HepG2 (cell line): ENCODE results near the gene TNK1. TPM values are rescaled to one million over a fixed set of nuclear protein-coding genes. Genes with fewer than 3 reads are reported as not detected.

Source experiments
- TARDBP ChIP-seq: sonication (generic); formaldehyde crosslinking; IDR thresholded peaks from 2 replicates; pipeline ENCODE4 v1.8.0; 2022; ENCODE audit warnings: mild to moderate bottlenecking, missing genetic modification reagents
- TGIF2 ChIP-seq: IDR thresholded peaks from 2 replicates; pipeline ENCODE4 v1.6.1; 2016; ENCODE audit warnings: control low read depth, missing compliant biosample characterization
- ZBTB26 ChIP-seq: IDR thresholded peaks from 2 replicates; pipeline ENCODE4 v1.6.1; 2016; ENCODE audit warnings: missing compliant biosample characterization, missing genetic modification reagents, borderline replicate concordance
- ZKSCAN5 ChIP-seq: sonication (generic); formaldehyde crosslinking; IDR thresholded peaks from 2 replicates; pipeline ENCODE4 v1.5.1; 2020; ENCODE audit warnings: mild to moderate bottlenecking, missing genetic modification reagents
- ZNF205 ChIP-seq: IDR thresholded peaks from 2 replicates; pipeline ENCODE4 v1.6.1; 2018; ENCODE audit warnings: missing biosample characterization, missing genetic modification reagents
- ZNF432 ChIP-seq: sonication (generic); formaldehyde crosslinking; IDR thresholded peaks from 2 replicates; pipeline ENCODE4 v1.5.0; 2020; ENCODE audit warnings: missing genetic modification reagents, mild to moderate bottlenecking, borderline replicate concordance
- ZNF574 ChIP-seq: sonication (generic); formaldehyde crosslinking; IDR thresholded peaks from 2 replicates; pipeline ENCODE4 v1.4.0; 2020; ENCODE audit warnings: missing genetic modification reagents
- ZSCAN22 ChIP-seq: sonication (generic); formaldehyde crosslinking; IDR thresholded peaks from 2 replicates; pipeline ENCODE4 v1.4.0; 2020; ENCODE audit warnings: mild to moderate bottlenecking, missing genetic modification reagents
- polyA plus RNA-seq, 8 experiments: library from polyadenylated mRNA; depleted of rRNA in 3 of 8; stranded (reverse) in 7 of 8; unstranded in 1 of 8; fragments of >200 nt; fragmentation: Illumina TruSeq in 4 of 8; extraction: Trizol in 4 of 8; gene quantifications; 2 replicates each; pipeline versions ENCODE4 v1.2.1 to v1.2.3, GENCODE V29; 2011 to 2016; ENCODE audit warnings: low read depth in 4 of 8, missing spikeins in 1 of 8, mixed read lengths in 1 of 8; ENCODE audit not compliant: insufficient read depth in 1 of 8
- total RNA-seq, 5 experiments: library from RNA; depleted of rRNA; stranded (reverse); fragments of >200 nt; fragmentation: Illumina TruSeq; extraction: Trizol; gene quantifications; 2 replicates each; pipeline ENCODE4 v1.2.3, GENCODE V29; 2016; ENCODE audit warnings: low read depth in 1 of 5
- TF ChIP-seq, protein P1 (sequence below): sonication (generic); formaldehyde crosslinking; IDR thresholded peaks from 2 replicates; pipeline ENCODE4 v1.4.0; 2020; ENCODE audit warnings: mild to moderate bottlenecking, missing genetic modification reagents, borderline replicate concordance

Gene TNK1
- total and polyA plus RNA-seq, 2 of the 13 experiments (the other 11 are each of a cell fraction or from before 2014, with no cell fraction given), result 2.0 to 3.5 TPM

DNA sequence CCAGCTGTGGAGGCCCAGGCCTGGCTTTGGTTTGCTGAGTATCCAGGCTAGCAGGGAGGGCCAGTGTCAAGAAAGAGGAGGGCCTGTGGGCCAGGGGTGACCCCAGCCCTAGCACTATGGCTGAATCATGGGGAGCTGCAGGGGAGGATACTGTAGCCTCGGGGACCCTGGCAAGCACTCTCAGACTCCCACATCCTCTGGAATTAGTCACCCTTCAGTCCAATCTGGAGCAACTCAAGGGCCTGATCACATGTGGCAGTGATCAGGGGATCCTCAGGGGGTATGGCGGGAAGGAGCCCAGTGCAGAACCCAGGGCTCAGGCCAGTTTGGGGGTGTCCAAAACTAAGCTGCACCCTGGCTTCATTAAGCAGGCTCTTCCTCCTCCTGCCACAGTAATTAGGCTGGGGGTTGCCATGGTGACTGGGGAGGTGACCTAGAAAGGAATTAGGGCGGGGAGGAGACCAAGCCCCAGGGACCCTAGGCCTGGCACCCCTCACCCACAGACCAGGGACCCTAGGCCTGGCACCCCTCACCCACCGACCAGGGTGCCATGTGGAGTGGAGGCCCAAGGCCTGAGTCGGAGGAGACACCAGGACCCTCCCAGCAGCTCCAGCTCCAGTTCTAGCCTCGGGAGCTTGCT, 32.6 kb downstream of the TNK1 start (continued):
- TF ChIP-seq ZNF574, result no peak
- TF ChIP-seq TARDBP (CRISPR knock-in tag), result no peak
- no peak for TF ChIP-seq ZNF432 (CRISPR knock-in tag)
- no peak for TF ChIP-seq ZBTB26
- TF ChIP-seq ZSCAN22 (CRISPR knock-in tag), result no peak
- TF ChIP-seq ZNF205 (CRISPR knock-in tag), result no peak
- TF ChIP-seq, protein P1, sequence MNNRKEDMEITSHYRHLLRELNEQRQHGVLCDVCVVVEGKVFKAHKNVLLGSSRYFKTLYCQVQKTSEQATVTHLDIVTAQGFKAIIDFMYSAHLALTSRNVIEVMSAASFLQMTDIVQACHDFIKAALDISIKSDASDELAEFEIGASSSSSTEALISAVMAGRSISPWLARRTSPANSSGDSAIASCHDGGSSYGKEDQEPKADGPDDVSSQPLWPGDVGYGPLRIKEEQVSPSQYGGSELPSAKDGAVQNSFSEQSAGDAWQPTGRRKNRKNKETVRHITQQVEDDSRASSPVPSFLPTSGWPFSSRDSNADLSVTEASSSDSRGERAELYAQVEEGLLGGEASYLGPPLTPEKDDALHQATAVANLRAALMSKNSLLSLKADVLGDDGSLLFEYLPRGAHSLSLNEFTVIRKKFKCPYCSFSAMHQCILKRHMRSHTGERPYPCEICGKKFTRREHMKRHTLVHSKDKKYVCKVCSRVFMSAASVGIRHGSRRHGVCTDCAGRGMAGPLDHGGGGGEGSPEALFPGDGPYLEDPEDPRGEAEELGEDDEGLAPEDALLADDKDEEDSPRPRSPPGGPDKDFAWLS (CRISPR knock-in tag), result no peak
- no peak for TF ChIP-seq ZKSCAN5 (CRISPR knock-in tag)
- TF ChIP-seq TGIF2, result no peak
